Ovary (tissue), 9 donors: ENCODE measurements around the gene INPP5A. TPM values are rescaled to one million over a fixed set of nuclear protein-coding genes. Genes with fewer than 3 reads are reported as not detected.

Experiments
- DNase-seq, 5 donors: peaks; one replicate each; pipeline ENCODE4 v3.0.0-alpha.2; 2019 to 2020
- H3K27ac ChIP-seq, 2 donors: fragments of 200-600 bp; one replicate each; pipeline versions ENCODE4 v1.5.1 to v1.8.0; 2019 to 2022
- H3K27me3 ChIP-seq: fragments of 200-600 bp; one replicate; pipeline ENCODE4 v1.8.0; 2022
- H3K36me3 ChIP-seq: fragments of 200-600 bp; sonication (generic); one replicate; pipeline ENCODE4 v1.5.1; 2019
- H3K4me1 ChIP-seq: one replicate; pipeline ENCODE4 v1.8.1; 2013; ENCODE audit warnings: mild to moderate bottlenecking, moderate library complexity; ENCODE audit not compliant: insufficient read depth
- H3K4me3 ChIP-seq: fragments of 200-600 bp; sonication (generic); one replicate; pipeline ENCODE4 v1.5.1; 2017
- H3K9me3 ChIP-seq, 2 donors: fragments of 200-600 bp in 1 of 2; sonication (generic) in 1 of 2; one replicate each; pipeline versions ENCODE4 v1.5.1 to v1.8.1; 2013 to 2019; ENCODE audit warnings: mild to moderate bottlenecking in 1 of 2, moderate library complexity in 1 of 2
- CTCF ChIP-seq, 3 donors: fragments of 450-650 bp in 2 of 3; fragments of 200-600 bp in 1 of 3; IDR thresholded peaks; one replicate each; pipeline versions ENCODE4 v1.5.1 to v1.8.0; 2016 to 2022; ENCODE audit warnings: antibody characterized with exemption in 3 of 3, mild to moderate bottlenecking in 1 of 3
- EP300 ChIP-seq: sonication (generic); formaldehyde crosslinking; IDR thresholded peaks from one replicate; pipeline ENCODE4 v1.6.1; 2017; ENCODE audit warnings: antibody characterized with exemption
- POLR2A ChIP-seq: fragments of 450-650 bp; IDR thresholded peaks from one replicate; pipeline ENCODE4 v1.6.1; 2017; ENCODE audit warnings: antibody characterized with exemption, mild to moderate bottlenecking, moderate library complexity
- whole genome bisulfite sequencing, 3 donors: extraction: QIAGEN DNeasy Blood & Tissue Kit in 1 of 3; methylation state at CpG; one replicate each; pipeline versions ENCODE4 v1.1.5 to v1.1.7; 2013 to 2017; 5-methylcytosine and 5-hydroxymethylcytosine counted together
- intact Hi-C, 4 donors: fragments of 100-400 bp; cut with DNase I; formaldehyde crosslinking; loops; one replicate each; pipeline versions ENCODE4 v1.11.0 to v1.15.1; 2022 to 2023
- polyA plus RNA-seq, 2 donors: library from polyadenylated mRNA; stranded (reverse); fragments of 200-250 nt in 1 of 2; fragments of 350-450 nt in 1 of 2; fragmentation: Illumina TruSeq in 1 of 2; extraction: RNeasy Lipid Tissue Mini Kit (QIAGEN cat#74804) in 1 of 2; gene quantifications; one replicate each; pipeline ENCODE4 v1.2.3, GENCODE V29; 2013 to 2014
- total RNA-seq, 7 donors: library from RNA; depleted of rRNA in 2 of 7; stranded (reverse); fragments of >200 nt in 2 of 7; fragmentation: NEBNext Ultra II Directional in 3 of 7; extraction: Animal tissue kit (Norgen Biotek cat#: 25700) in 3 of 7; gene quantifications; one replicate each; pipeline versions ENCODE4 v1.1.0 to v1.2.4, GENCODE V29; 2016 to 2023
- donor health status: DM: no; HTN: no; CAD: no; lungs with moderate emphysema.
- donor health status: DM: no; HTN: no; CAD: no.
- donor health status: Bipolar disorder and iron deficiency.
- donor health status: DM: yes; HTN: yes; CAD: no.
- donor health status: DM: no; HTN: no; CAD: no.
- donor health status: DM: yes; HTN: yes; CAD: no.

The INPP5A gene
- total and polyA plus RNA-seq, 9 donors, result 19.8 to 41.2 (median 35.3) TPM

DNA sequence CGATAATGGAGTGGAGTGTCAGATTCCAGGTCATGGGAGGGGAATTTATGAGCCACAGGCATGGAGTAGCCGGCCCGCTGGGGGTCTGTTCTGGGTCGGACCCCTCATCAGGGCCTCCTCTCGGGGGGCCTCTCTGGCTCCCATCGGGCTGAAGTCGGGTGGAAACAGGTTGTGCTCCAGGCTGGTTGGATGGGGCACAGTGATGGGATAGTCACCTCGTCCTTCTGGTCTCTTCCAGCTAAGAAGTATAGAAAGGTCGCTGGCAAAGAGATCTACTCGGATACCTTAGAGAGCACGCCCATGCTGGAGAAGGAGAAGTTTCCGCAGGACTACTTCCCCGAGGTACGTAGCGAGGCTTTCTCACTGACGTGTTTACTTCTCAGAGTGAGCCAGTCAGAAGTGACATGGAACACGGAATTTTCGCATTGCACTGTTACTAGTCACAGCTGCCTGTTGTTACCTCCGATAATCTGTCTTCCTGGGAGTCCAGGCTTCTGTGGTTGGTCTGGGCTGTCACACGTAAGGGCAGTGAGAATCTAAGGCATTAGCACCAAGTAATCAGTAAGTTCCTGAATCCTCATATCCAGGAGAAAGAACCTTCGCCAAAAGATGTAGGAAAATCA lies 160.1 kb downstream of the INPP5A start:
- H3K27me3 ChIP-seq, result no peaks in the 10 kb centered on the region
- no peaks in the 10 kb centered on the region for H3K36me3 ChIP-seq
- TF ChIP-seq POLR2A (no peak), EP300 (no peak), CTCF (IDR thresholded peaks at IDR 0.05) (no peak)
- H3K9me3 ChIP-seq, result no peaks in the 10 kb centered on the region
- no peak overlapping the region for H3K27ac ChIP-seq
- WGBS, 3 donors, result 85 to 86% (median 86%) methylated on average over 21 of the region's 21 CpGs
- no peak overlapping the region for H3K4me3 ChIP-seq
- DNase-seq, result peak in 2 of 5 donors; percentile 2 to 6
- H3K4me1 ChIP-seq, result no peaks in the 10 kb centered on the region
- intact Hi-C loops, result no loop called here

GRCh38 chr10:132698211-132698751 lies 160.7 kb downstream of the INPP5A start:
- TF ChIP-seq POLR2A (no peak), EP300 (no peak), CTCF (IDR thresholded peaks at IDR 0.05) (no peak)
- Histone ChIP-seq H3K27me3 (no peaks in the 10 kb centered on the region), H3K9me3 (no peaks in the 10 kb centered on the region), H3K36me3 (no peaks in the 10 kb centered on the region), H3K27ac (no peak overlapping the region), H3K4me3 (no peak overlapping the region), H3K4me1 (no peaks in the 10 kb centered on the region)
- intact Hi-C loops, result no loop called here
- WGBS, 3 donors, result 89 to 93% (median 90%) methylated on average over 24 of the region's 24 CpGs
- DNase-seq, result peak in 2 of 5 donors; percentile 14 to 16

GRCh38 chr10:132698761-132699391 lies 161.3 kb downstream of the INPP5A start:
- Histone ChIP-seq H3K27ac (no peak overlapping the region), H3K27me3 (no peaks in the 10 kb centered on the region)
- intact Hi-C loops, result no loop called here

More at GRCh38 chr10:132698761-132699391, 161.3 kb downstream of the INPP5A start:
- Histone ChIP-seq H3K4me3 (no peak overlapping the region), H3K9me3 (no peaks in the 10 kb centered on the region), H3K4me1 (no peaks in the 10 kb centered on the region), H3K36me3 (no peaks in the 10 kb centered on the region)
- WGBS, 3 donors, result 88 to 92% (median 90%) methylated on average over 25 to 28 of the region's 28 CpGs
- peak in 2 of 5 donors; percentile 13 to 15 for DNase-seq
- TF ChIP-seq EP300 (no peak), POLR2A (no peak), CTCF (IDR thresholded peaks at IDR 0.05) (no peak)
